ENCODE data around the gene KLF3. TPM values are rescaled to one million over a fixed set of nuclear protein-coding genes. Genes with fewer than 3 reads are reported as not detected.

KLF3 gene
- total RNA-seq, 1 donor from 2014 or later, result 58.0 TPM

DNA sequence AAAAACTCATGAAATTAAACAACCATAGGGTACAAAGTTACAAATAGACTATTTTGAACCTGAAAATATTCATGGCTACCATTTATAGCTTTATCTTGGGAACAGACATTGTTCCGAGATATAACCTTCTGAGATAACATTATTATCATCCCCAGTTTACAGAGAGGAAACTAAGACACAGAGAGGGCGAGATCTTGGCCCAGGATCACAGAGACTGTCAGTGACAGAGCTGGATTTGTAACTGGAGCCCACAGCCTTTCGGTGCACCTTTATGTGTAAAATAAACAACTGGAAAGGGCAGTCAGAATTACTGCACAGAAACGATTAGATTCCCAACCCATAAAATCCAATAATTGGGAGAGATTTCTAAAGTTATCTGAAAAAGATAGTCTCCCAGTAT is 28.4 kb downstream of the KLF3 start:
- H3K27ac ChIP-seq, result no peak overlapping the region
- DNase-seq (no peak), ATAC-seq (no peak)
- intact Hi-C loops (cut with DNase I), result no loop called here
- H3K36me3 ChIP-seq, result peaks cover 97% of the 10 kb centered on the region
- H3K27me3 ChIP-seq (ENCODE audit: low read depth), result no peaks in the 10 kb centered on the region
- peaks cover 61% of the 10 kb centered on the region for H3K4me1 ChIP-seq
- TF ChIP-seq, protein P1, sequence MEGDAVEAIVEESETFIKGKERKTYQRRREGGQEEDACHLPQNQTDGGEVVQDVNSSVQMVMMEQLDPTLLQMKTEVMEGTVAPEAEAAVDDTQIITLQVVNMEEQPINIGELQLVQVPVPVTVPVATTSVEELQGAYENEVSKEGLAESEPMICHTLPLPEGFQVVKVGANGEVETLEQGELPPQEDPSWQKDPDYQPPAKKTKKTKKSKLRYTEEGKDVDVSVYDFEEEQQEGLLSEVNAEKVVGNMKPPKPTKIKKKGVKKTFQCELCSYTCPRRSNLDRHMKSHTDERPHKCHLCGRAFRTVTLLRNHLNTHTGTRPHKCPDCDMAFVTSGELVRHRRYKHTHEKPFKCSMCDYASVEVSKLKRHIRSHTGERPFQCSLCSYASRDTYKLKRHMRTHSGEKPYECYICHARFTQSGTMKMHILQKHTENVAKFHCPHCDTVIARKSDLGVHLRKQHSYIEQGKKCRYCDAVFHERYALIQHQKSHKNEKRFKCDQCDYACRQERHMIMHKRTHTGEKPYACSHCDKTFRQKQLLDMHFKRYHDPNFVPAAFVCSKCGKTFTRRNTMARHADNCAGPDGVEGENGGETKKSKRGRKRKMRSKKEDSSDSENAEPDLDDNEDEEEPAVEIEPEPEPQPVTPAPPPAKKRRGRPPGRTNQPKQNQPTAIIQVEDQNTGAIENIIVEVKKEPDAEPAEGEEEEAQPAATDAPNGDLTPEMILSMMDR (IDR thresholded peaks at IDR 0.05), result no peak
- H3K9me3 ChIP-seq, result no peaks in the 10 kb centered on the region
- H3K4me3 ChIP-seq, result no peak overlapping the region

DNA sequence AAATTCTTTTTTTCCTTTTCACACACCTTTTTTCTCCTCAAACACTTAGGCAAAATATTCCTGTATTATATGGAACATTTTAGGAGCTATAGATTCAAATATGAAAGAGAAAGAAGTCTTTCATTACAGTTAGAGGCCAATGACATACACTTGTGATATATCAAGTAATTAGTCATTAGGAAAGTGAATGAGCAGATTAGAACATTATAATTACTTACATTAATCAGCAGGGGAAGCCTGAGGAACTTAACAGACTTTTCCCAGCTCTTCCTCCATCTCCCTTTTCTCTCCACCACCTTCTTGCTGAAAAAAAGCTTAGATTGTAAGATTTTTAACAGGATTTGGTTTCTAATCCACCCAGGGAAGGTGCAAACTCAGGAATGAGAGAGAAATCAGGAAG is 29.6 kb downstream of the KLF3 start:
- H3K27ac ChIP-seq, result no peak overlapping the region
- H3K27me3 ChIP-seq (ENCODE audit: low read depth), result no peaks in the 10 kb centered on the region
- intact Hi-C loops (cut with DNase I), result no loop called here
- H3K4me3 ChIP-seq, result no peak overlapping the region
- no peak for ATAC-seq
- H3K9me3 ChIP-seq, result no peaks in the 10 kb centered on the region
- peaks cover 52% of the 10 kb centered on the region for H3K4me1 ChIP-seq
- H3K36me3 ChIP-seq, result peaks cover 99% of the 10 kb centered on the region
- TF ChIP-seq, protein P1 (IDR thresholded peaks at IDR 0.05), result no peak
- DNase-seq, result no peak

DNA sequence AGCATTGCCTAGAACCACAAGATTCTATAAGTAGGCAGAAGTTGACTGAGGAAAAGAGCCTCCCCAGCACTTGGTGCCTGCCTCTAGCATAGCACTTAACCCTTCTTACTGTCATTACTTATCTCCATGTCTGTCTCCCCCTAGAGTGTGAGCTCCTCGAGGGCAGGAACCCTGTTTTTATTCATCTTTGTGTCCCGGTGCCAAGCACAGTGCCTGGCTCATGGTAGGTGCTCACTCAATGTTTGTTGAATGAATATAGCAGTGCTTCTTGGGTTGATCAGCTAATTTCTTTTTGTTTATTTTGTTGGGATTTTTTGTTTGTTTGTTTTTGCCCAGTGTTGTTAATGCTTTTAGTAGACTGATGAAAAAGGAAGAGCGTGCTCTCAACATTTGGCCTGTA is 30.3 kb downstream of the KLF3 start:
- no peaks in the 10 kb centered on the region for H3K27me3 ChIP-seq (ENCODE audit: low read depth)
- TF ChIP-seq, protein P1 (IDR thresholded peaks at IDR 0.05), result no peak
- H3K4me3 ChIP-seq, result no peak overlapping the region
- intact Hi-C loops (cut with DNase I), result no loop called here
- peaks cover 45% of the 10 kb centered on the region for H3K4me1 ChIP-seq
- H3K36me3 ChIP-seq, result peaks cover 99% of the 10 kb centered on the region
- no peaks in the 10 kb centered on the region for H3K9me3 ChIP-seq
- H3K27ac ChIP-seq, result no peak overlapping the region
- ATAC-seq, result no peak
- DNase-seq, result no peak

GRCh38 chr4:38695809-38696208 is 31.8 kb downstream of the KLF3 start:
- H3K36me3 ChIP-seq, result peaks cover 89% of the 10 kb centered on the region
- no peaks in the 10 kb centered on the region for H3K9me3 ChIP-seq
- H3K4me1 ChIP-seq, result peaks cover 40% of the 10 kb centered on the region
- TF ChIP-seq, protein P1 (IDR thresholded peaks at IDR 0.05), result no peak
- no peak overlapping the region for H3K4me3 ChIP-seq
- H3K27ac ChIP-seq, result no peak overlapping the region
- intact Hi-C loops (cut with DNase I), result no loop called here
- DNase-seq (no peak), ATAC-seq (no peak)
- no peaks in the 10 kb centered on the region for H3K27me3 ChIP-seq (ENCODE audit: low read depth)

GRCh38 chr4:38696697-38697096 is 32.7 kb downstream of the KLF3 start:
- peaks cover 31% of the 10 kb centered on the region for H3K4me1 ChIP-seq
- H3K4me3 ChIP-seq, result no peak overlapping the region
- intact Hi-C loops (cut with DNase I), result no loop called here
- no peaks in the 10 kb centered on the region for H3K27me3 ChIP-seq (ENCODE audit: low read depth)
- H3K36me3 ChIP-seq, result peaks cover 80% of the 10 kb centered on the region
- no peak for ATAC-seq
- TF ChIP-seq, protein P1 (IDR thresholded peaks at IDR 0.05), result no peak
- no peak for DNase-seq
- no peak overlapping the region for H3K27ac ChIP-seq
- H3K9me3 ChIP-seq, result no peaks in the 10 kb centered on the region

DNA sequence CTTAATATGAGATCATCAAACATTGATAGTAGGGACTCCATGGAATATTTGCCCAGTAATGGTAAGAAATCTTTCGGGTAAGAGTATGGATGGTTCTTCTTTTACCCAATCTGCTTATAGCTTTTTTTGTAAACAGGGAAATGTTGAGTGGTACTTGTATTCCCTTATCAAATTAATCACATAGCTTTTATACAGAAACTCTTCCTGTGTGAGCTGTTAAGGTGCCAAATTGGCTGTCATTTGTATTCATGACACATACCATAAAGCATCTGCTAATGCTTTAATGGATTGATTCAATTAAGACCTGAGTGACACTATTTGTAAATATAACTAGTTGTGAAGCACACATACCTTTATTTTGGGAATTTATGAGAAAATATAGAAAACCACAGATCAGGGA is 34.2 kb downstream of the KLF3 start:
- Histone ChIP-seq H3K27ac (no peak overlapping the region), H3K36me3 (peaks cover 66% of the 10 kb centered on the region), H3K4me3 (no peak overlapping the region), H3K9me3 (no peaks in the 10 kb centered on the region), H3K27me3 (ENCODE audit: low read depth) (no peaks in the 10 kb centered on the region), H3K4me1 (peaks cover 21% of the 10 kb centered on the region)
- ATAC-seq (no peak), DNase-seq (no peak)
- TF ChIP-seq, protein P1 (IDR thresholded peaks at IDR 0.05), result no peak
- intact Hi-C loops (cut with DNase I), result no loop called here
